IMR-90 (cell line): ENCODE data around the gene HCK.

Source experiments
- BHLHE40 ChIP-seq: fragments of 150-350 bp; IDR thresholded peaks from 2 replicates; pipeline ENCODE4 v1.6.1; 2016; ENCODE audit warnings: mild to moderate bottlenecking, low read depth, low read length
- CTCF ChIP-seq: conservative IDR thresholded peaks from 2 replicates; pipeline ENCODE4 v1.5.1; 2012; ENCODE audit warnings: mild to moderate bottlenecking, low read depth, low read length, improper control_type of control experiment
- POLR2A ChIP-seq: IDR thresholded peaks from 2 replicates; pipeline ENCODE4 v1.6.1; 2012; ENCODE audit warnings: mild to moderate bottlenecking, low read depth, low read length
- RCOR1 ChIP-seq: IDR thresholded peaks from 2 replicates; pipeline ENCODE4 v1.6.1; 2012; ENCODE audit warnings: mild to moderate bottlenecking, low read length, improper control_type of control experiment; ENCODE audit not compliant: insufficient replicate concordance
- SMC3 ChIP-seq: fragments of 150-350 bp; IDR thresholded peaks from 2 replicates; pipeline ENCODE4 v1.6.1; 2016; ENCODE audit warnings: low read depth, mild to moderate bottlenecking, antibody characterized with exemption, low read length, moderate library complexity

GRCh38 chr20:32149566-32150170, 97.6 kb downstream of the HCK start:
- TF ChIP-seq BHLHE40 = no peak
- no peak for TF ChIP-seq POLR2A
- TF ChIP-seq CTCF = no peak
- no peak for TF ChIP-seq SMC3
- TF ChIP-seq RCOR1 = no peak
